A549 treated with GW870086 at 1 μM for 4 hours (cell line): ENCODE measurements around the gene MSX1. TPM values are rescaled to one million over a fixed set of nuclear protein-coding genes. Genes with fewer than 3 reads are reported as not detected.

Experiments used
- total RNA-seq: library from RNA; stranded (reverse); fragments of 200-300 nt; extraction: Qiagen RNA extraction; gene quantifications from 5 replicates; pipeline ENCODE4 v1.2.3, GENCODE V29; 2022; ENCODE audit warnings: low read depth

MSX1 gene
- 4.8 to 9.4 TPM (median 8.7 TPM) in 5 replicates for total RNA-seq

GRCh38 chr4:4859325-4859798, at the start of gene MSX1:
MSX1 (plus strand) TSS chr4:4859665; CDS start chr4:4859900, 235 bp downstream.

Other genes starting within 250 kb of the MSX1 start
- gene CYTL1, start 159.8 kb downstream of the MSX1 start, total RNA-seq: not detected in 5 replicates
- 14.6 to 16.8 TPM (median 15.9 TPM) in 5 replicates for gene STK32B, start 191.8 kb downstream of the MSX1 start, total RNA-seq